H1 (cell line): ENCODE measurements around the gene EDDM3A.

Source experiments
- CHD1 ChIP-seq: IDR thresholded peaks from 2 replicates; pipeline ENCODE4 v1.6.1; 2012; ENCODE audit warnings: low read depth, low read length, improper control_type of control experiment
- KDM1A ChIP-seq: fragments of 200-600, 300-600 bp; sonication (generic); IDR thresholded peaks from 2 replicates; pipeline ENCODE4 v1.7.1; 2016; ENCODE audit warnings: mild to moderate bottlenecking, low read length, borderline replicate concordance
- KDM4A ChIP-seq: IDR thresholded peaks from one replicate; pipeline ENCODE4 v1.7.1; 2012; ENCODE audit warnings: low read depth, mild to moderate bottlenecking, moderate library complexity, low read length, inconsistent platforms; ENCODE audit not compliant: severe bottlenecking
- POLR2A ChIP-seq, 2 experiments: IDR thresholded peaks; 1 replicate in 1 of 2; 2 replicates in 1 of 2; pipeline ENCODE4 v1.6.1; 2011; ENCODE audit warnings: low read depth in 2 of 2, low read length in 2 of 2, mild to moderate bottlenecking in 2 of 2; ENCODE audit errors: control extremely low read depth in 1 of 2
- POLR2AphosphoS5 ChIP-seq: IDR thresholded peaks from 2 replicates; pipeline ENCODE4 v1.6.1; 2011; ENCODE audit warnings: low read depth, low read length
- TAF1 ChIP-seq: IDR thresholded peaks from 2 replicates; pipeline ENCODE4 v1.6.1; 2011; ENCODE audit warnings: mild to moderate bottlenecking, low read depth, low read length
- YY1 ChIP-seq: IDR thresholded peaks from 2 replicates; pipeline ENCODE4 v1.6.1; 2011; ENCODE audit warnings: low read depth, mild to moderate bottlenecking, low read length
- TF ChIP-seq, protein P1 (sequence below), 3 experiments: IDR thresholded peaks; 1 replicate in 2 of 3; 2 replicates in 1 of 3; pipeline versions ENCODE4 v1.5.1 to v1.6.1; 2011; ENCODE audit warnings: low read length in 3 of 3, mild to moderate bottlenecking in 3 of 3, inconsistent platforms in 2 of 3, low read depth in 1 of 3, moderate library complexity in 1 of 3; ENCODE audit not compliant: insufficient read depth in 1 of 3; ENCODE audit errors: control extremely low read depth in 1 of 3
- TF ChIP-seq, protein P2 (sequence below): IDR thresholded peaks from 2 replicates; pipeline ENCODE4 v1.6.1; 2012; ENCODE audit warnings: inconsistent platforms

DNA sequence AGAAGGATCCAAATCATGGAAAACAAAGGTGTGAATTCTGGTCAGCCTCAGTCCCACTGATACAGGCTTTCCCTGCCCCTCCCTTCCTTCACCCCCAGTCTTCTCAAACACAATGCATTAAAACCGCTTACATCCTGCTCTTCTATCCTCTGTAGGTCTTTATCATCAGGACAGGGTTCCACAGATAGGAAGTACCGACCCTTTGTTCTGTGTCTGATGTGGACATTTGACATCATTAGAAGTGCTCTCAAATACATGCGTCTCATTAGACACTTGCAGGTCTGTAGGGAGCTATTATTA is 22.9 kb downstream of the EDDM3A start:
- TF ChIP-seq POLR2A (IDR thresholded peaks at IDR 0.05; ENCODE audit: control extremely low read depth in 1 of 2, low read depth in 2 of 2, low read length in 2 of 2): no peak
- TF ChIP-seq POLR2AphosphoS5: no peak
- TF ChIP-seq, protein P1, sequence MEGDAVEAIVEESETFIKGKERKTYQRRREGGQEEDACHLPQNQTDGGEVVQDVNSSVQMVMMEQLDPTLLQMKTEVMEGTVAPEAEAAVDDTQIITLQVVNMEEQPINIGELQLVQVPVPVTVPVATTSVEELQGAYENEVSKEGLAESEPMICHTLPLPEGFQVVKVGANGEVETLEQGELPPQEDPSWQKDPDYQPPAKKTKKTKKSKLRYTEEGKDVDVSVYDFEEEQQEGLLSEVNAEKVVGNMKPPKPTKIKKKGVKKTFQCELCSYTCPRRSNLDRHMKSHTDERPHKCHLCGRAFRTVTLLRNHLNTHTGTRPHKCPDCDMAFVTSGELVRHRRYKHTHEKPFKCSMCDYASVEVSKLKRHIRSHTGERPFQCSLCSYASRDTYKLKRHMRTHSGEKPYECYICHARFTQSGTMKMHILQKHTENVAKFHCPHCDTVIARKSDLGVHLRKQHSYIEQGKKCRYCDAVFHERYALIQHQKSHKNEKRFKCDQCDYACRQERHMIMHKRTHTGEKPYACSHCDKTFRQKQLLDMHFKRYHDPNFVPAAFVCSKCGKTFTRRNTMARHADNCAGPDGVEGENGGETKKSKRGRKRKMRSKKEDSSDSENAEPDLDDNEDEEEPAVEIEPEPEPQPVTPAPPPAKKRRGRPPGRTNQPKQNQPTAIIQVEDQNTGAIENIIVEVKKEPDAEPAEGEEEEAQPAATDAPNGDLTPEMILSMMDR (IDR thresholded peaks at IDR 0.05; ENCODE audit: control extremely low read depth in 1 of 3, insufficient read depth in 1 of 3, low read depth in 1 of 3, low read length in 3 of 3): no peak
- no peak for TF ChIP-seq KDM1A
- no peak for TF ChIP-seq CHD1
- TF ChIP-seq YY1: no peak
- no peak for TF ChIP-seq KDM4A
- TF ChIP-seq, protein P2, sequence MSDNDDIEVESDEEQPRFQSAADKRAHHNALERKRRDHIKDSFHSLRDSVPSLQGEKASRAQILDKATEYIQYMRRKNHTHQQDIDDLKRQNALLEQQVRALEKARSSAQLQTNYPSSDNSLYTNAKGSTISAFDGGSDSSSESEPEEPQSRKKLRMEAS: no peak
- no peak for TF ChIP-seq TAF1
